SK-MEL-5 (cell line): ENCODE data around the gene NAALADL2. TPM values are rescaled to one million over a fixed set of nuclear protein-coding genes. Genes with fewer than 3 reads are reported as not detected.

Experiments used
- DNase-seq: peaks from one replicate; pipeline ENCODE4 v3.0.0-alpha.2; 2016; ENCODE audit warnings: low read depth, low spot score
- in situ Hi-C: cut with HindIII; loops from 2 replicates; pipeline ENCODE4 v1.10.0; 2016; ENCODE audit warnings: low sequenced_read_pairs, high pct_unique_total_duplicates, low pct_unique_long_range_greater_than_20kb
- total RNA-seq: library from RNA; depleted of rRNA; stranded (reverse); fragments of >200 nt; shearing (Covaris generic); gene quantifications from 2 replicates; pipeline ENCODE4 v1.2.3, GENCODE V29; 2014

NAALADL2 gene
- total RNA-seq, 1 experiment from 2014 or later: 2.9 TPM

DNA sequence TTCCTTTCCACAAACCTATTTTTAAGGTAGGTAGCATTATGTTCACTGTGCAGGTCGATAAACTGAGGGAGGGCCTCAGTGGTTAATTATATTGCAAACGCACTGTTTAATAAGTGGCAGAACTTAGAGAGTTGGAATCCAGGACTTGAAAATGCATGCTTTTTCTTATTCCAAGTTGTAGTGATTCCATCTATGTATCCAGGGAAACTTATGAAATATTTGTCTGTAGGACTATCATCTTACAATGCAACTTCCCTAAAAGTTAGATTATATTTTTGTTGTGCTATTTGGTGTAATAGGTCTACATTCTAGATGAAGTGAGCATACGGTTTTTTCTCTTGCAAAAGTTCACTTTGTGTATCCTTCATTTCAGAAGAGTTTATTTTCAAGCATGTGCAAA lies 419.5 kb downstream of the NAALADL2 start:
- no peak for DNase-seq
- in situ Hi-C loops: no loop called here

DNA sequence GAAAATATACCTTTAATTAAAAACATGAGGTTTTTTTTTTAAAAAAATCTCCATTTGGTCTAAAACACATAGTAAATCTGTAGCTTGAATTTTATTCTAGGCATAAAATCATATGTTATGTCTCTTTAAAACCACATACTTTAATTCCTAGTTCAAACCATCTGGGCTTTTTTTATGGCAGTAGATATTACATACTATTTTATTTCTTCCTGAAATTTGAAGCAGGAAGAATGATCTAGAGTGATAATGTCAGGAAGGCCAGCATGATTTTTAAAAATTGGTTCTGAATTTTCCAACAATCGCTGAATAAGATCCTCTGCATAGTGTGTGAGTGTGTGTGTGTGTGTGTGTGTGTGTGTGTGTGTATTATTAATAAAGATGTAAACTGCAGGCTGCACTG lies 420.3 kb downstream of the NAALADL2 start:
- in situ Hi-C loops: no loop called here
- no peak for DNase-seq

DNA sequence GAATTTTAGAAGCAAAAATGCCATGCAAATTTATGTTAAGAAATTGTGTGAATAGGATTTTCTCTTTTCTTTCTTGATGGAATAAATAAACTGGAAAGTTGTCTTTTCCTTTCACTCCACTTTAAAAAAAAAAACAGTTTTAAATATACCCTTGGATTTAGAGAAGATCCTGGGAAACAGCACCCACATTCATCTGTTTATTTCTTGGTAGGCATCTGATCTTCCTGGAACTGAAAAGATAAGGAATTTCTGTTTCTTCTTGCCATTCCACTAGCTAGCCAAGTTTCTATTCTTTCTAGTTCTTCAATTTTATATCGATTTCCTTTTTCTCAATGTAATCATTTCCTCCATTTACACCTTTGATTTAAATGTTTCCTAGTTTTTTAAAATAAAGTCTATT lies 420.8 kb downstream of the NAALADL2 start:
- DNase-seq: no peak
- in situ Hi-C loops: no loop called here

DNA sequence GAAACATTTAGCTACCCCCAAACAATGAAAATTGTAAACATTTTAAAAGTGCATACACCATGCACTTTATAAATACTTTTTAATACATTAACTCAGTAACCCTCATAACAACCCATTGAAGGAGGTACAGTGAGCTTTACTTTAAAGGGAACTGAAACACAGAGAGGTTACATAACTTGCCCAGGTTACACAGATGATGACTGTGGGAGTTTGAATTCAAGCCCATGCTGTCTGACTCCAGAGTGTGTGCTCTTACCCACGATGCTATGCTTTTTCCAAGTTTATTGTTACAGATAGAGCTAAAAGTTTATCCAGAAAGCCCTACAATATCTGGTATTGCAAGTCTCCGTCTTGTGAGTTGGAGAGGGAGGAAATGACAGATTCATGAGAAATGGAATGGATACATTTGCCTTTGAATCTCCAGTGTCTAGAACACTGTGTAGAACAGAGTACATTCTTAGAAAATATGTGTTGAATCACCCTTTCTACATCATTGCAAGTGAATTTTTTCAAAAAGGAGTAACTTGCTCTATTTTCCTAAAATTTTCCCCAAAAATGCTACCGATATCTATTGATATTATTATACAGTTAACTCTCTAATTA lies 428.3 kb downstream of the NAALADL2 start:
- DNase-seq: no peak
- in situ Hi-C loops: no loop called here

DNA sequence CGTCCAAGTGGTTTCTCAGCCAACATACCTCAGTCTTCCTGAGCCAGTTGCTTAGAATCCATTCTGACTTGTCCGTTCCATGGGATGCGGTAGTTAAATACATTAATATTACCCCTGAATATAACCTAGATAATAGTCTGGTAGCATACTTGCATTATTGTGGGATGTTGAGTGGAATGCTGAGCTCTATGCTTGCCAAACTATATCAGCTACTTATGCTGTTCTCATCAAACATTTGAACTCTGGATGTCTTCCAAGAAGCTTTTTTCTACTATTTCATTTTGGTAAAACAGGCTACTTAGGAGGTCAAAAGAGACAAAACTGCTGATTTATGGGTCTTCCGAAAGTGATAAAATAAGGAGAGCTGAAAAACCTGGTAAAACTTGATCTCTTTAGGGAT lies 429.5 kb downstream of the NAALADL2 start:
- in situ Hi-C loops: no loop called here
- DNase-seq: no peak

DNA sequence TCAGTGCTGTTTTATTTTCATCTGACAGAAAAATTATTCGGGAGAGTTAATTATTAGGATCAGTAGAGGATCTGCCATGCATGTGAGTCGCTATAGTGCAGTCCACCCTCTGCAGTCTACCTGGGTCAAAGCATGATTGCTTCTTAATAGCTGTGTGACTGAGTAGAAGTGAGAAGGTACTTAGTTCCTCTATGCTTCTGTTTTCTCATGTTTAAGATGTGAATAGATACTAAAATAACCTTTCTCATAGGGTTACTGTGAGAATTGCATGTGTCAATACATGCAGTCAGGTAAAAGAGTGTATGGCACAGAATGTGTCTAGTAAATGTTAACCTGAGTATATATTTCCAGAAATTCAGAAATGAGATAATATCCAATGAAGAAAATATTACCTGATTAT lies 435.7 kb downstream of the NAALADL2 start:
- in situ Hi-C loops: no loop called here
- no peak for DNase-seq

DNA sequence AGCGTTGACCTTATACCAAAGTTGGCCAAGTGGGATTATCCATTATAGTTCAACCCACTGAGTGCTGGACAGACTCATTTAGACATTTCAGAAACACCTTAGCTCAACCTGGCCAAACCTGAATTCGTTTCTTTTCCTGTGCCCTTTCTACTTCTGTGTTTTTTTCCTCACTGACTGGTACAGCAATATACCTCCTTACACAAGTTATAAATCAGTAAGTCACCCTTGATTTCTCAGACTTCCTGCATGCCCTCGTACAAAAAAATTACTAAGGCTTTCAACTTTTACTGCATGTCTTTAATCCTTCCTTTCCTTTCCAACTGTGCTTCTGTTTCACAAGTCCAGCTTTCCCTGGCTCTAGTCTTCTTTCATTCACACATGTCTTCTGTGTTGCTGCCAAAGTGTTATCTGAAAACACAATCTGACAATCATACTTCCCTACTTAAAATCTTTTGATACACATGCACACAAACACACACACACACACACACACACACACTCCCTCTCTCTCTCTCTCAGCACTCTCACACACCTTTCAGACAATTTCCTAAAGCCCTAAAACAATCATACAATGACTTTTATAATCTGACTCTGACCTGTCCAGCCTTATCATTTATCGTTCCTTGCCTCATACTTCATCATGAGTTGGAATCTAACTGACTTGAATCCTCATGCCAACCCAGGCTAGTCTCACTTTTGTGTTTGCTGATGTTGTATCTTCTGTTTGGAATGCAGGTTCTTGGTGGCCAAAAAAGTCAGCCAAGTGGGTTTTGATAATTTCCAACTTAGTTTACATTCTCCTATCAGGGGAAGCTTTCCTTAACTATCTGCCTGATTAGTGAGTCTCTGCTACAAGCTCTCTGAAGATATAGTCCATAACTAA lies 436.4 kb downstream of the NAALADL2 start:
- in situ Hi-C loops: no loop called here

DNA sequence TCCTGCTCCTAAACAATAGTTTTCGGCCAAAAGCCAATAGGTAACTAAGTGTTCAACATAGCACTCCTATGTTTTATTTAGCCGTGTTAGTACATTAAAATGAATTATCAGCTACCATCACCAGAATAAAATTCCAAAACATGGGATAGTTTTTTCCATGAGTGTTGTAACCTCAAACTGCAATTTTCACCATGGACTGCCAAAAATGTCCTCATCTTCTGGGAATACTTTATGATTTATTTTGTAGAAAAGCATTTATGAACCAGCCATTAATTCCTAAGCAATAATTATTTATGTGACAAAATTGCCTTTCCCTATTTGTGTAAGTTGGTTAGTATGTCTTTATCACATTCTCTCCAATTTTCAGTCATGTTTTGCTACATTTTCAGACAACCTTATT lies 438.1 kb downstream of the NAALADL2 start:
- in situ Hi-C loops: no loop called here
- DNase-seq: no peak

More for the DNA sequence above, 436.4 kb downstream of the NAALADL2 start:
- DNase-seq: no peak

DNA sequence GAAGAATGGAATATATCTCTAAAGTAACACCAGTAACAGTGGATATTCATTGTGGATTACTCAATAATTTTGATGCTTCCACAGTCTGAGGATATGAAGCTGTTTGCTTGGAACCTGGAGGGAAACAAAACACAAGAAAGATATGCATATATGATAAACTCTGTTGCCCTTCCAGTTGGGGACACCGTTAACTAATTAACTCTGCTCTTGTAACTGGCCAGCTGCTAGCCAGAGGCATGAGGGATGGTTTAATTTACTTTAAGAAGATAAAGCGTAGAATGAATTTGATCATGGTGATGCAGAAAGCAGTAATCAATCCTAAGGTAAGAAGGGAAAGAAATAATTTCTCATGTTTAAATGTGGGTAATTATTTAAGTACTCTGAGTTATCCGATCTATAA lies 442.6 kb downstream of the NAALADL2 start:
- no peak for DNase-seq
- in situ Hi-C loops: no loop called here

DNA sequence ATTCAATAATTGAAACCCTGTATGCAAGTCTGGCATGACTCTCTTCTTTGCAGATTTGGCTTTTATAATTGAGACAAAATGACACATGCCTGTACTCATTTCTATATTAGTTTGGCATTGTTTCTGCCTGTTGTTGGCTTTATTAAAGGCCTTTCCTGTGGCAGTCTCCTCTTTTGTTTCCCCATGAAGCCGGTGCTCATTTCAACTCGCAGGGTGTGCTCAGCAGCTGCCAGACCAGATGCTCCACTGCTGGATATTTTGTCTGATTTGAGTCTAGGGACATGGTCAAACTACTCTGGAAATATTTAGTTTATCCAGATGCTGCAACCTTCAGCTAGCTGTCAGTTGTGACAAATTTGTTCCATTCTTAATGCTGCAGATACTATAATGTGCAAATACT lies 445.3 kb downstream of the NAALADL2 start:
- in situ Hi-C loops: no loop called here
- DNase-seq: no peak

DNA sequence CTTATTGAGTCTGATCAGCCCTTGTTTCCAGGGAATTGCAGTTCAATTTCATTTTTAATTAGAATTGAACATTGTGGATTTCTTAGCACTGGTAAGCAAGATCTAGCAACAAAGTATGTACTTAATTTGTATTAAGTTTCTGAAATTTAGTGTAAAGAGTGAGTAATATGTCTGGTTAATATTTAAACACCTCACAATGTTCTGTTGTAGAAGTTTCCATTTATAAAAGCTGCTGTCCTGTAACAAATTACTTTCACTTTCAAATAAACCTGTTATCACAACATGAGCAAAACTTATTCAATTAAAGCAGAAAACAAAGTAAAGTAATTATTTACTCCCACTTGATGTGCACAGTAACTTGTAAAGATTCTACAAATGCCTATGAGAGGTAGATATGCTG lies 448.5 kb downstream of the NAALADL2 start:
- in situ Hi-C loops: no loop called here

DNA sequence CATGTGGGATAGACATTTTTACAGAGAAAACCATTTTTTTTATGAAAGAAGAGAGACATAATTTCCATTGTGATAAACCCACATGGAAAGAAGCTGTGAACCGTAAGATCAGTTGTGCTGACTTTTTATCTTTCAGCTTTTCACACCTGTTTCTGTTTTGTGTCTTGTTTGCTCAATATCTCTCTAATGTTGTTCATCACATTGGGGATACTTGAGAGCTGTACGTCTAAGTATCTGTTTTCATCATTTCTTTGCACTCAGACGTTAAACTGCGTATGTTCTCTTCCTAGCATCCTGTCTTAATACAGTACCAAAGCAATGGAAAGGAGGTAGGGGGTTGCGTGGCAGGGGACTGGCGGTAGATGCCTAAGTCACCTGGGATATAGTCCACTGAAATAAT lies 449.0 kb downstream of the NAALADL2 start:
- no peak for DNase-seq

More for the DNA sequence above, 448.5 kb downstream of the NAALADL2 start:
- no peak for DNase-seq

DNA sequence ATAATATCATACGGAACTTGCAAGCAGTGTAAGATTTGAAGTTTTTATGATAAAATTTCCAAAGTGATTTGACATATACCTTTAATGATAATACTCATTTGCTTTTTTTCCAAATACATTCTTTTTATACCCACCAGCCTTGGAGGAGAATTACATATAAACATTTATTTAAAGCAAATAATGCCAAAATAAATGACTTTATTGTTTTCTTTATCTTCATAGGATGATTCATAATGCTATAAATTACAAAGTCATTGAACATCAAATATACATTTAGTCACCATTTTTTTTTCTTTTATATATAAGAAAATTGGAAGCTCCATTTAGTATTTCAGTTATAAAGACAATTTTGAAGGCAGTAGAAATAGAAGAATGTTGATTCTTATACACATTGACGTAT lies 450.9 kb downstream of the NAALADL2 start:
- in situ Hi-C loops: no loop called here
- DNase-seq: no peak

More for the DNA sequence above, 449.0 kb downstream of the NAALADL2 start:
- in situ Hi-C loops: no loop called here

DNA sequence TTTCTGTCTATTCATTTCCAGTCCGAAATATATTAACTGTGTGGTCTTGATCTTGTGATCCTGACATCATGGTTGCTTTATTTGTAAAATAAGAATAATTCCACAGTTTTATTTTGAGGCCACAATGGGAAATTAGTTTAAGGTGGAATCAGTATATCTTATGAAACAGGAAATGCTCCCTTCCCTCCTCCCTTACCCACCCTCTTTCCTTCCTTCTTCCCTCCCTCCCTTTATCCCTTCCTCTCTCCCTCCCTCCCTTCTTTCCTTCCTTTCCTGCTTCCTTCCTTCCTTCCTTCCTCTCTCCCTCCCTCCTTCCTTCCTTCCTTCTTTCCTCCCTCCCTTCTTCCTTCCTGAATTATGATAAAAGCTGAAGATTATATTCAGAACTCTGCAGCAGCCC lies 452.3 kb downstream of the NAALADL2 start:
- no peak for DNase-seq
- in situ Hi-C loops: no loop called here

DNA sequence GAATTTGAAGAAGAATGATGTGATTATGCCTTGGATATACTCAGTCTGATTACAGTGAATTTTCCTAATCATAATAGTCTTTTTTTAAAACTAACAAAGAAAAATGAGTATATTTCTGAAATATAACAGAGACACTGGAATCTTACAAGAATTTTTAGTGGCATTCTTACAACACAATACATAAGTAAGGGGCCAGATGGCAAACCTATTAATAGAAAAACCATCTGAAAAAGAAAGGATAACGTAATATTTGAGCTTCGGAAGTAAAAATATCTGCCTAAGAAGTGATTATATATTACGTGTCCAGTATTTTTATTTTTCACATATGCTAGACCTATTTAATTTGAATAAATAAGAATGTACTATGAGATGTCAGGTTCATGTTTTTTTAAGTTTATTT lies 452.8 kb downstream of the NAALADL2 start:
- in situ Hi-C loops: no loop called here
- DNase-seq: no peak

DNA sequence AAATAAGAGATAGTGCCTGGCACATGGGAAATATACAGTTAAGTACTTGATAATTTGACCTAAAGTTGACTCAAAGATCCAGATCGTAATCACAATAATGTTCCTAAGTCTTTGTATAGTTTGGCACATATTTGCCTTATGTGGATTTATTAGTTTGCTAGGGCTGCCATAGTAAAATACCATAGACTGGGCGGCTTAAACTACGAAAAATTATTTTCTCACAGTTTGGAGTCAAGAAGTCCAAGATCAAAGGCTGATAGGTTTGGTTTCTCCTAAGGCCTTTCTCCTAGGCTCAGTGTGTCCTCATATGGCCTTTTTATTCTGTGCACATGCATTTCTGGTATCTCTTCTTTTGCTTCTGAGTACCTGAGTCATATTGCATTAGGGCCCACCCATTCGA lies 453.7 kb downstream of the NAALADL2 start:
- DNase-seq: no peak
- in situ Hi-C loops: no loop called here

DNA sequence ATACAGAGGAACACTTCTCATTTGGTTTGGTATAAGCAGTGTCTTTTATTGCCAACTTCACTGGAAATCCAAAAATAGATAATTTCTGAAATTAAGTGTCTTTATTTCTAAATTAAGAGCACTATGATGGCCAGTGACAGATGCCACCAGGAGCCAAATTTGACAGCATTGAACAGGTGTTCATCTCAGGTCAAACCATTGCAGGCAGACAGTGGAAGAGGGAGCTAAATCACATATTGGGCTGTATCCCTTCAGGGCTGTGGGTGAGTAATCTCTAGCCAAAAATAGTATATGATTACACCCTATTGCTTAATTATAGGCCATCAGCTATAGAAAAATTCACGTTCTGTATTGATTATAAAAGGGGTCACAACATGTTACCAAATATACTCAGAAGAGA lies 457.7 kb downstream of the NAALADL2 start:
- DNase-seq: no peak
- in situ Hi-C loops: no loop called here

DNA sequence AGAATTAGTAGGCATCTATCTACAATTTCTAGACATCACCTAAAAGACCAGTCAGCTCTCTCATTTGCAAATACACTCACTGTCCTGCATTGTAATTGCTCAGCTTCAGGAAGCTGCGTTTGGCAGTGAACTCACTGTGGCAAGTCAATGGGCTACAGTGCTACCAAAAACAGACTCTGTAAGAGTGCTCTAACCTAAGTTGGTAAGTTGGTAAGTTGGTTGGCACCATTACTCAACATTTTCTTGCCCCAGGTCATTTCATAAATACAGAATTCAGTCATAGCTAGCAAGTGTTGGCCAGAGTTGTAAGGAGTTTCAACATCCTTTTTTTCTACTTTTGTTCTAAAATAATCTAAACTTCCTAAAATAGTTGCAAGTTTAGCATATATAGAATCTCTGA lies 466.3 kb downstream of the NAALADL2 start:
- in situ Hi-C loops: no loop called here

DNA sequence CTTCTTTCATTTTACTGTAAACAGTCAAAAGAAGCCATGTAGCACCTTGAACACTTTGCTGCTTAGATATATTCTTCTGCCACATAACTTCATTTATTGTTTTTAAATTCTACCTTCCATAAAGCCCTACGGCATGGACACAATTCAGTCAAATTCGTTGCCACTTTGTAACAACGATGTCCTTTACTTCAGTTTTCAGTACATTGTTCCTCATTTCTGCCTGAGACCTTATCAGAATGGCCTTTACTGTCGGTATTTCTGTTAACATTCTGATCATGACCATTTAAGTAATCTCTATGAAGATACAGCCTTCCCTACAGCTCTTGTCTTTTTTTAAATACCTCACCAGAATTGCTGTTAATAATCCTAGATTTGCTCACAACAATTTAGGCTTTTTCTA lies 466.9 kb downstream of the NAALADL2 start:
- in situ Hi-C loops: no loop called here
- no peak for DNase-seq

More for the DNA sequence above, 466.3 kb downstream of the NAALADL2 start:
- DNase-seq: no peak
